Neural cell (in vitro differentiated cells): ENCODE data around the gene NPFF. TPM values are rescaled to one million over a fixed set of nuclear protein-coding genes. Genes with fewer than 3 reads are reported as not detected.

ENCODE experiments used
- H2AFZ ChIP-seq: fragments of 200-600, 300-800 bp; sonication (generic), shearing (Covaris generic); 2 replicates; pipeline ENCODE4 v1.6.0; 2014; ENCODE audit warnings: low read depth, mild to moderate bottlenecking, antibody characterized with exemption, low read length, moderate library complexity
- H3F3A ChIP-seq: fragments of 200-600 bp; shearing (Covaris generic); 2 replicates; pipeline ENCODE4 v1.6.1; 2016; ENCODE audit warnings: mild to moderate bottlenecking, moderate library complexity, mixed read lengths, antibody characterized with exemption, low read length; ENCODE audit not compliant: insufficient read depth, poor library complexity, severe bottlenecking
- H3K27ac ChIP-seq: fragments of 200-600, 300-800 bp; sonication (generic), shearing (Covaris generic); 2 replicates; pipeline ENCODE4 v1.5.1; 2014; ENCODE audit warnings: mild to moderate bottlenecking, low read length, moderate library complexity
- H3K27me3 ChIP-seq: fragments of 300-800, 200-600 bp; sonication (generic), shearing (Covaris generic); 2 replicates; pipeline ENCODE4 v1.6.0; 2014; ENCODE audit warnings: mild to moderate bottlenecking, low read depth, low read length, moderate library complexity; ENCODE audit not compliant: insufficient read depth
- H3K36me3 ChIP-seq: fragments of 300-800, 200-600 bp; sonication (generic), shearing (Covaris generic); 2 replicates; pipeline ENCODE4 v1.5.1; 2014; ENCODE audit warnings: mild to moderate bottlenecking, antibody characterized with exemption, low read length, moderate library complexity; ENCODE audit not compliant: insufficient read depth
- H3K4me2 ChIP-seq: fragments of 300-800, 200-600 bp; sonication (generic), shearing (Covaris generic); 2 replicates; pipeline ENCODE4 v1.6.0; 2014; ENCODE audit warnings: mild to moderate bottlenecking, low read length
- H3K4me3 ChIP-seq: fragments of 300-800, 200-600 bp; sonication (generic), shearing (Covaris generic); 2 replicates; pipeline ENCODE4 v1.5.1; 2014; ENCODE audit warnings: mild to moderate bottlenecking, low read length, moderate library complexity
- H3K79me2 ChIP-seq: fragments of 200-600 bp; shearing (Covaris generic); replicated peaks from 2 replicates; pipeline ENCODE4 v1.6.0; 2014; ENCODE audit warnings: mild to moderate bottlenecking, low read length, moderate library complexity; ENCODE audit not compliant: insufficient read depth
- H3K9ac ChIP-seq: fragments of 300-800, 200-600 bp; sonication (generic), shearing (Covaris generic); 2 replicates; pipeline ENCODE4 v1.6.1; 2016; ENCODE audit warnings: mild to moderate bottlenecking, low read length, mixed read lengths
- H3K9me2 ChIP-seq: fragments of 200-600 bp; shearing (Covaris generic); 2 replicates; pipeline ENCODE4 v1.6.1; 2016; ENCODE audit warnings: mild to moderate bottlenecking, low read length, mixed read lengths; ENCODE audit not compliant: insufficient read depth
- H3K9me3 ChIP-seq: fragments of 200-600, 300-800 bp; sonication (generic), shearing (Covaris generic); 2 replicates; pipeline ENCODE4 v1.6.1; 2016; ENCODE audit warnings: mild to moderate bottlenecking, mixed run types, low read length, moderate library complexity, mixed read lengths
- H4K20me1 ChIP-seq: fragments of 200-600 bp; shearing (Covaris generic); 2 replicates; pipeline ENCODE4 v1.6.1; 2016; ENCODE audit warnings: mild to moderate bottlenecking, mixed run types; ENCODE audit not compliant: insufficient read depth
- EP300 ChIP-seq: fragments of 450-650 bp; conservative IDR thresholded peaks from 2 replicates; pipeline ENCODE4 v1.6.1; 2014; ENCODE audit warnings: antibody characterized with exemption, mild to moderate bottlenecking, moderate library complexity; ENCODE audit not compliant: poor library complexity, severe bottlenecking
- EZH2 ChIP-seq: fragments of 200-600, 300-800 bp; shearing (Covaris generic), sonication (generic); IDR thresholded peaks from 2 replicates; pipeline ENCODE4 v1.6.1; 2014; ENCODE audit warnings: antibody characterized with exemption, low read length, borderline replicate concordance, mild to moderate bottlenecking; ENCODE audit not compliant: insufficient read depth, poor library complexity, severe bottlenecking
- MXI1 ChIP-seq: fragments of 450-650 bp; conservative IDR thresholded peaks from 2 replicates; pipeline ENCODE4 v1.6.1; 2014; ENCODE audit warnings: antibody characterized with exemption, mild to moderate bottlenecking; ENCODE audit not compliant: poor library complexity, severe bottlenecking
- POLR2AphosphoS5 ChIP-seq: IDR thresholded peaks from 2 replicates; pipeline ENCODE4 v1.6.1; 2012
- RAD21 ChIP-seq: fragments of 450-650 bp; conservative IDR thresholded peaks from 2 replicates; pipeline ENCODE4 v1.6.1; 2014; ENCODE audit warnings: antibody characterized with exemption, mild to moderate bottlenecking, moderate library complexity
- SMC3 ChIP-seq: fragments of 450-650 bp; conservative IDR thresholded peaks from 2 replicates; pipeline ENCODE4 v1.6.1; 2014; ENCODE audit warnings: antibody characterized with exemption, mild to moderate bottlenecking, moderate library complexity; ENCODE audit not compliant: poor library complexity
- TAF1 ChIP-seq: IDR thresholded peaks from 2 replicates; pipeline ENCODE4 v1.6.1; 2012; ENCODE audit warnings: low read depth
- polyA plus RNA-seq: library from polyadenylated mRNA; depleted of rRNA; stranded (reverse); fragments of >200 nt; gene quantifications from 2 replicates; pipeline ENCODE4 v1.2.3, GENCODE V29; 2014
- TF ChIP-seq, protein P1 (sequence below): fragments of 450-650 bp; IDR thresholded peaks from 2 replicates; pipeline ENCODE4 v1.5.1; 2014; ENCODE audit warnings: antibody characterized with exemption, mild to moderate bottlenecking, moderate library complexity; ENCODE audit not compliant: poor library complexity, severe bottlenecking
- TF ChIP-seq, protein P2 (sequence below): IDR thresholded peaks from 2 replicates; pipeline ENCODE4 v1.6.1; 2012; ENCODE audit warnings: borderline replicate concordance

NPFF gene
- polyA plus RNA-seq, 1 donor from 2014 or later = not detected

DNA sequence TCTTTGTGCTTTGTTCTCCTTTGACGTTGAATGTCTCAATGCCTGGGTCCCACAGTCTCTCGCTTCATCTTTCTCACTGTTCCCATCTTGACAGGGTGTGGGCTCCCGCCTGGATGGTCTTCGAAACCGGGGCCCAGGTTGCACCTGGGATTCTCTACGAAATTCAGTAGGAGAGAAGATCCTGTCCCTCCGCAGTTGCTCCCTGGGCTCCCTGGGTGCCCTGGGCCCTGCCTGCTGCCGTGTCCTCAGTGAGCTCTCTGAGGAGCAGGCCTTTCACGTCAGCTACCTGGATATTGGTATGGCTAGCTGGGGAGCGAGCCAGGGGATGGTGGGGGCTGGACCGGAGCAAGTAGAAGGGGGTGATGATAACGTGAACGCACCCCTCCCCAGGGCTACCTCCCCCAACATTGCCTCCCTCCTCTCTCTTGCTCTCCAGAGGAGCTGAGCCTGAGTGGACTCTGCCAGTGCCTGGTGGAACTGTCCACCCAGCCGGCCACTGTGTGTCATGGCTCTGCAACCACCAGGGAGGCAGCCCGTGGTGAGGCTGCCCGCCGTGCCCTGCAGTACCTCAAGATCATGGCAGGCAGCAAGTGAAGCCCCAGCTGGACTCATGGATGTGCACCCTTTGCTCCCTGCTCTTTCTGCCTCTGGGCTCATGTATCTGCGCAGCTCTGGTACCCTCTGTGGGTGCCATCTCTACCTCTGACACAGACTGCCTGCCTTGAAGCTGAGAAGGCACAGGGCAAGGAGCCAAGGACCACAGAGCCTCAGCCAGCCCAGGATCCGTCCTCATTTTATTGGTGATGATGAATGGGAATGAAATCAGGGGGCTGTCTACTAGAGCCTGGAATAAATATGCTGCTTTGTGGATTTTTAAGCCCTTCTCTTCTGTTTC is 1.5 kb downstream of the NPFF start:
- Histone ChIP-seq H3K9me2 (no peaks in the 10 kb centered on the region), H3K9me3 (no peaks in the 10 kb centered on the region), H3K79me2 (peaks cover 12% of the 10 kb centered on the region), H3F3A (peaks cover 5% of the 10 kb centered on the region), H2AFZ (no peak overlapping the region), H3K36me3 (no peaks in the 10 kb centered on the region), H3K9ac (no peak overlapping the region), H3K27me3 (no peaks in the 10 kb centered on the region), H3K27ac (no peak overlapping the region), H3K4me3 (no peak overlapping the region), H3K4me2 (no peak overlapping the region), H4K20me1 (no peaks in the 10 kb centered on the region)
- TF ChIP-seq MXI1 = no peak
- TF ChIP-seq EZH2 = no peak
- no peak for TF ChIP-seq TAF1
- TF ChIP-seq RAD21 = no peak
- TF ChIP-seq, protein P1, sequence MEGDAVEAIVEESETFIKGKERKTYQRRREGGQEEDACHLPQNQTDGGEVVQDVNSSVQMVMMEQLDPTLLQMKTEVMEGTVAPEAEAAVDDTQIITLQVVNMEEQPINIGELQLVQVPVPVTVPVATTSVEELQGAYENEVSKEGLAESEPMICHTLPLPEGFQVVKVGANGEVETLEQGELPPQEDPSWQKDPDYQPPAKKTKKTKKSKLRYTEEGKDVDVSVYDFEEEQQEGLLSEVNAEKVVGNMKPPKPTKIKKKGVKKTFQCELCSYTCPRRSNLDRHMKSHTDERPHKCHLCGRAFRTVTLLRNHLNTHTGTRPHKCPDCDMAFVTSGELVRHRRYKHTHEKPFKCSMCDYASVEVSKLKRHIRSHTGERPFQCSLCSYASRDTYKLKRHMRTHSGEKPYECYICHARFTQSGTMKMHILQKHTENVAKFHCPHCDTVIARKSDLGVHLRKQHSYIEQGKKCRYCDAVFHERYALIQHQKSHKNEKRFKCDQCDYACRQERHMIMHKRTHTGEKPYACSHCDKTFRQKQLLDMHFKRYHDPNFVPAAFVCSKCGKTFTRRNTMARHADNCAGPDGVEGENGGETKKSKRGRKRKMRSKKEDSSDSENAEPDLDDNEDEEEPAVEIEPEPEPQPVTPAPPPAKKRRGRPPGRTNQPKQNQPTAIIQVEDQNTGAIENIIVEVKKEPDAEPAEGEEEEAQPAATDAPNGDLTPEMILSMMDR = no peak

DNA sequence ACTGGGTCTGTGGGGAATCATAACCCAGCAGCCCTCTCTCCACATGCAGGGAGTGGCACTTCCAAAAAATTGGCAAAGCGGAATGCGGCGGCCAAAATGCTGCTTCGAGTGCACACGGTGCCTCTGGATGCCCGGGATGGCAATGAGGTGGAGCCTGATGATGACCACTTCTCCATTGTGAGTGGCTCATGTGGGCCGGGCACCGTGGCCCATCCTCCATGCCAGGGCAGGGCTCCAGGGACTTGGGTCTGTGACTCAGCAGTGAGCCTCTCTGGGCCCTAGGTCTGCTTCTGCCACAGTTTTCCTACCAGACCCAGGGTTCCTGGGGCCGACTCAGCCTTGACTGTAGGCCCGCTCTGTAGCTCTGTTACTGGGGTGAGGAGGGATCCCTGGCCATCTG is 2.2 kb downstream of the NPFF start:
- H3K4me2 ChIP-seq = no peak overlapping the region

More for the DNA sequence above, 2.2 kb downstream of the NPFF start:
- peaks cover 12% of the 10 kb centered on the region for H3K79me2 ChIP-seq
- no peak overlapping the region for H2AFZ ChIP-seq
- TF ChIP-seq EP300 (no peak), POLR2AphosphoS5 (no peak), RAD21 (no peak), EZH2 (no peak), TAF1 (no peak), MXI1 (no peak), SMC3 (no peak)
- TF ChIP-seq, protein P1 = no peak
- TF ChIP-seq, protein P2, sequence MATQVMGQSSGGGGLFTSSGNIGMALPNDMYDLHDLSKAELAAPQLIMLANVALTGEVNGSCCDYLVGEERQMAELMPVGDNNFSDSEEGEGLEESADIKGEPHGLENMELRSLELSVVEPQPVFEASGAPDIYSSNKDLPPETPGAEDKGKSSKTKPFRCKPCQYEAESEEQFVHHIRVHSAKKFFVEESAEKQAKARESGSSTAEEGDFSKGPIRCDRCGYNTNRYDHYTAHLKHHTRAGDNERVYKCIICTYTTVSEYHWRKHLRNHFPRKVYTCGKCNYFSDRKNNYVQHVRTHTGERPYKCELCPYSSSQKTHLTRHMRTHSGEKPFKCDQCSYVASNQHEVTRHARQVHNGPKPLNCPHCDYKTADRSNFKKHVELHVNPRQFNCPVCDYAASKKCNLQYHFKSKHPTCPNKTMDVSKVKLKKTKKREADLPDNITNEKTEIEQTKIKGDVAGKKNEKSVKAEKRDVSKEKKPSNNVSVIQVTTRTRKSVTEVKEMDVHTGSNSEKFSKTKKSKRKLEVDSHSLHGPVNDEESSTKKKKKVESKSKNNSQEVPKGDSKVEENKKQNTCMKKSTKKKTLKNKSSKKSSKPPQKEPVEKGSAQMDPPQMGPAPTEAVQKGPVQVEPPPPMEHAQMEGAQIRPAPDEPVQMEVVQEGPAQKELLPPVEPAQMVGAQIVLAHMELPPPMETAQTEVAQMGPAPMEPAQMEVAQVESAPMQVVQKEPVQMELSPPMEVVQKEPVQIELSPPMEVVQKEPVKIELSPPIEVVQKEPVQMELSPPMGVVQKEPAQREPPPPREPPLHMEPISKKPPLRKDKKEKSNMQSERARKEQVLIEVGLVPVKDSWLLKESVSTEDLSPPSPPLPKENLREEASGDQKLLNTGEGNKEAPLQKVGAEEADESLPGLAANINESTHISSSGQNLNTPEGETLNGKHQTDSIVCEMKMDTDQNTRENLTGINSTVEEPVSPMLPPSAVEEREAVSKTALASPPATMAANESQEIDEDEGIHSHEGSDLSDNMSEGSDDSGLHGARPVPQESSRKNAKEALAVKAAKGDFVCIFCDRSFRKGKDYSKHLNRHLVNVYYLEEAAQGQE = no peak
- no peaks in the 10 kb centered on the region for H3K27me3 ChIP-seq
- H3K9ac ChIP-seq = no peak overlapping the region
- H3K4me3 ChIP-seq = no peak overlapping the region
- no peaks in the 10 kb centered on the region for H4K20me1 ChIP-seq
- no peaks in the 10 kb centered on the region for H3K9me2 ChIP-seq
- no peaks in the 10 kb centered on the region for H3K36me3 ChIP-seq
- H3K9me3 ChIP-seq = no peaks in the 10 kb centered on the region
- no peak overlapping the region for H3K27ac ChIP-seq
- peaks cover 8% of the 10 kb centered on the region for H3F3A ChIP-seq
